IgD-negative memory B cell (primary cell): ENCODE data around the gene ACAD9. TPM values are rescaled to one million over a fixed set of nuclear protein-coding genes. Genes with fewer than 3 reads are reported as not detected.
A peak's percentile ranks its signal among the peaks of the same experiment; 100 is the strongest.
"Not testable (repeated sequence)": the region's sequence is repeated elsewhere in the genome, so short reads cannot be mapped to it uniquely, and the experiment has no call there.

Experiments used
- H3K27ac Mint-ChIP-seq, 3 donors: one replicate each; pipeline ENCODE4 v1.8.0; 2020 to 2022; ENCODE audit warnings: mild to moderate bottlenecking in 3 of 3, mixed read lengths in 3 of 3, moderate library complexity in 1 of 3
- H3K27me3 Mint-ChIP-seq: one replicate; pipeline ENCODE4 v1.8.0; 2021; ENCODE audit warnings: mixed read lengths
- H3K36me3 Mint-ChIP-seq: one replicate; pipeline ENCODE4 v1.8.0; 2020; ENCODE audit warnings: mild to moderate bottlenecking, mixed read lengths
- H3K4me1 Mint-ChIP-seq, 3 donors: one replicate each; pipeline ENCODE4 v1.8.0; 2020 to 2022; ENCODE audit warnings: mixed read lengths in 3 of 3, mild to moderate bottlenecking in 1 of 3
- H3K4me3 Mint-ChIP-seq, 4 donors: one replicate each; pipeline ENCODE4 v1.8.0; 2020 to 2022; ENCODE audit warnings: mild to moderate bottlenecking in 4 of 4, mixed read lengths in 4 of 4, moderate library complexity in 3 of 4
- H3K9me3 Mint-ChIP-seq, 3 donors: one replicate each; pipeline ENCODE4 v1.8.0; 2020 to 2021; ENCODE audit warnings: mixed read lengths in 3 of 3, mild to moderate bottlenecking in 1 of 3
- polyA plus RNA-seq: library from polyadenylated mRNA; unstranded; fragments of 300-500 nt; fragmentation: Illumina TruSeq; gene quantifications from one replicate; pipeline ENCODE4 v1.2.3, GENCODE V29; 2021

The ACAD9 gene
- polyA plus RNA-seq, 1 donor from 2014 or later = 14.2 TPM

DNA sequence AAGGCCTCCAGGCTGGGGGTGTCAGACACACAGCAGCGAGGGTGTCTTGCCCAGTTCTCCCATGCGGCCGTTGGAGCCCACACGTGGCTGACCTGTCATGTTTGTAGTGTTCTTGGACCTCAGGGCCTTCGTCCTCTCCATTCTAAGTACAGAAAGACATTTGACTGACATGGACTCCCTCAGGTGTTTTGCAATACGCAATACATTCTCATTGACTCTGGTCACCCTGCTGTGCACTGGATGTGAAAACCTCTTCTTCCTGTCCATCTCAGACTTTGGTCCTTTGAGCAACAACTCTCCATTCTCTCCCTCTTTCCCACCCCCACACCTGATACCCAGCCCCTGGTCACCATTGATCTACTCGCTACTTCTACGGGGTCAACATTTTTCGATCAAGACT is 28.9 kb upstream of the ACAD9 start:
- no peaks in the 10 kb centered on the region for H3K27me3 Mint-ChIP-seq
- peaks cover 2% of the 10 kb centered on the region for H3K36me3 Mint-ChIP-seq
- peaks cover 0 to 4% (median 3%) of the 10 kb centered on the region in 3 donors for H3K4me1 Mint-ChIP-seq
- H3K27ac Mint-ChIP-seq = no peak overlapping the region
- peaks cover 3 to 18% (median 10%) of the 10 kb centered on the region in 3 donors for H3K9me3 Mint-ChIP-seq
- H3K4me3 Mint-ChIP-seq = no peak overlapping the region

- Mint-ChIP-seq H3K27me3 (no peaks in the 10 kb centered on the region), H3K36me3 (peaks cover 4% of the 10 kb centered on the region), H3K27ac (no peak overlapping the region), H3K4me1 (no peaks in the 10 kb centered on the region), H3K4me3 (no peak overlapping the region), H3K9me3 (peaks cover 3 to 20% (median 10%) of the 10 kb centered on the region in 3 donors)
These were observed 27.8 kb upstream of the ACAD9 start for GRCh38 chr3:128851601-128852000.

DNA sequence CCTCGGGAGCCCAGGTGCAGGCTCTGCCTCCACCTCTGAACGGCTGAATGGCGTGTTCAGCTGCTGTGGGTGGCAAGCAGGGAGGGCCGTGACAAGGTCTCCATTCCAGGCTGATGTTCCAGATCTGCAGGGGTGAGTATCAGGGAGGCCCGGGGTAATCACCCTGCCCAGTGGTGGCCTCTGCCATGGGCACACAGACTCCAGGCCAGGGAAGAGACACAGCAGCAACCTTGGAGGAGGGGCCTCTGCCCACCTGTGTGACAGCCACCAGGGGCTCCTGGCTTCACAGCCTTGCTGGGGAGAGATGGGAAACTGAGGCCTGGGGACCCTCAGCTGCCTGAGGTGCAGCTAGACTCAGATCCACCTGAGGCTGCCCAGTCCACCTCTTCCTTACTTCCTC is 25.6 kb upstream of the ACAD9 start:
- Mint-ChIP-seq H3K27ac (no peak overlapping the region), H3K36me3 (peaks cover 4% of the 10 kb centered on the region), H3K27me3 (no peaks in the 10 kb centered on the region), H3K4me3 (no peak overlapping the region), H3K4me1 (no peaks in the 10 kb centered on the region), H3K9me3 (peaks cover 3 to 23% (median 14%) of the 10 kb centered on the region in 3 donors)

- Mint-ChIP-seq H3K27me3 (no peaks in the 10 kb centered on the region), H3K27ac (no peak overlapping the region), H3K36me3 (peaks cover 4% of the 10 kb centered on the region), H3K4me1 (no peaks in the 10 kb centered on the region), H3K9me3 (peaks cover 3 to 28% (median 20%) of the 10 kb centered on the region in 3 donors), H3K4me3 (no peak overlapping the region)
These were observed 24.9 kb upstream of the ACAD9 start for GRCh38 chr3:128854475-128854874.

DNA sequence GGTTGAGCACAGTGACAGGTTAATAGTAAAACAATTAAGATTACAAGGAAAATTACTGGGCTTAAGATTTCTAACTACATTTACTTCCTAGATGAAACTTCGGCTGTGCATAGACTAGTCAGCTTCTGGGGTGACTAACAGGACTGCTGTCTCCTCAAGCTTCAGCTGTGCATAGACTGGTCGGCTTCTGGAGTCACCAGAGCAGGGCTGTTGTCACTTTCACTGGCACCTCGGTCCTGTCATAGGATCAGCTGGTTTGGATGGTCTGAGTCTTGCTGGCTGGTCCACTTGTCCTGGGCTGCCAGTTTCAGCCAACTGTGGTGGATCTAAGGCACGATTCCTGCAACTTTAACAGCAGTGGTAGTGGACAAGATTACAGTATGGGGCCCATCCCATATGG is 23.9 kb upstream of the ACAD9 start:
- H3K4me3 Mint-ChIP-seq = no peak overlapping the region
- peaks cover 4% of the 10 kb centered on the region for H3K36me3 Mint-ChIP-seq
- H3K27ac Mint-ChIP-seq = no peak overlapping the region
- no peaks in the 10 kb centered on the region for H3K27me3 Mint-ChIP-seq
- peaks cover 5 to 32% (median 29%) of the 10 kb centered on the region in 3 donors for H3K9me3 Mint-ChIP-seq
- no peaks in the 10 kb centered on the region for H3K4me1 Mint-ChIP-seq

DNA sequence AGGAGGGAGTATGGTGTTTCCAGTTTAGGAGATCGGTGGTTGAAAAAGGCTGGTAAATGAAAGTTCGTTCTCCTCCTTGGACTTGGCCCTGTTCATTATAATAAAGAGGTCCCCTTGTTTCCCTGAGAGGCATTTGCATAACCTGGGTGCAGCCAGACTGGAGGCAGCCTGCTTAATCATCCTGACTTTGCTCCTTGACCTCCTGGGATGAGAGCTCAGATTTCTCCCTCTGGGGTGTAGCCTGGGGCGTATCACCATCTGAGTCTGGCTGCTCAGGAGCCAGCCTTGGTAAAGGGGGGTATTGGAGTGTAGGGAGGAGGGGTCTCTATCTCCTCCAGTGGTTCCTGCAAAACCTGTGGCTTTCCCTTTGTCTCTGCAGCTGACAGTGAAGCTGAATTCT is 21.3 kb upstream of the ACAD9 start:
- Mint-ChIP-seq H3K27me3 (no peaks in the 10 kb centered on the region), H3K36me3 (peaks cover 4% of the 10 kb centered on the region), H3K9me3 (peaks cover 7 to 32% (median 31%) of the 10 kb centered on the region in 3 donors), H3K4me1 (no peaks in the 10 kb centered on the region), H3K4me3 (no peak overlapping the region), H3K27ac (no peak overlapping the region)

DNA sequence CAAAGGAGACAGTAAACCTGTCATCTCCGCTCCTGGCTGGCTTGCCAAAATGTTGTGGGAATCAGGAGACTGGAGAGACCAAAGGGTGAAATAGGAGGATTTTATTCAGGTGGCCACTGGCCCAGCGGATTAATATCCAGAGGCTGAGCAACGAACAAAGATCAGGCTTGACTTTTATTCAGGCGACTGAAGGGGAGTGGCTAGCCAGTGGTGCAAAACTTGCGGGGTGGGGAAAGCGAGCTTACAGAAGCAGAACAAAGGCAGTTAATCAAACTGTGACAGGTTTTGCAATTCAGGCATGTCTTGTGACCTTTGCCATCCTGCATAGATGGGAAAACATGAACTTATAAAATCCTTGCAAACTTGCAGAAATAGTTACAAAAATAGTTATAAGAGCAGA is 19.8 kb upstream of the ACAD9 start:
- Mint-ChIP-seq H3K27me3 (no peaks in the 10 kb centered on the region), H3K27ac (peak overlapping the region in 1 of 3 donors; percentile 39), H3K4me1 (no peaks in the 10 kb centered on the region), H3K36me3 (peaks cover 3% of the 10 kb centered on the region), H3K9me3 (peaks cover 4 to 26% (median 22%) of the 10 kb centered on the region in 3 donors), H3K4me3 (no peak overlapping the region)

DNA sequence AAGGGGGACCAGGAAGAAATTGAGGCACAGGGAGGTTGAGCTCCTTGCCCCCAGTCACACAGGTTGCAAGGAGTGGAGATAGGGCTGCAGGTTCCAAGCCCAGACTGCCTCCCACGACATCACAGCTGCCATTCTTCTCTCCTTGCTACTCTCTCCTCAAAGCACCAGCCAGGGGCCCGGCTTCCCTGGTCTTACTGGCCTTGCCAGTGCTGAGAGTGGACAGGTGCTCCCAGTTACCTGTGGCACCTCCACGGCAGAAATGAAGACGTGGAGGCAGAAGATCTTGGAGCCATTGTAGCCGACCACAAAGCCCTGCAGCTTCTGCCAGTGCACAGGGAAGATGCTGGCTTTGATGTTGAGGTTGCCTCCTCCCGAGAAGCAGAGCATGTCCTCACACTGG is 17.9 kb upstream of the ACAD9 start:
- Mint-ChIP-seq H3K27ac (no peak overlapping the region), H3K27me3 (no peaks in the 10 kb centered on the region), H3K4me1 (no peaks in the 10 kb centered on the region), H3K36me3 (no peaks in the 10 kb centered on the region), H3K9me3 (peaks cover 4 to 21% (median 12%) of the 10 kb centered on the region in 3 donors), H3K4me3 (no peak overlapping the region)

GRCh38 chr3:128863560-128863959 is 15.9 kb upstream of the ACAD9 start:
- H3K9me3 Mint-ChIP-seq = peaks cover 4 to 20% (median 12%) of the 10 kb centered on the region in 3 donors
- H3K4me3 Mint-ChIP-seq = no peak overlapping the region
- peak overlapping the region in 1 of 3 donors; percentile 85 for H3K27ac Mint-ChIP-seq

GRCh38 chr3:128864351-128864811 is 15.0 kb upstream of the ACAD9 start:
- H3K9me3 Mint-ChIP-seq = peaks cover 4 to 12% (median 5%) of the 10 kb centered on the region in 3 donors

More at GRCh38 chr3:128863560-128863959, 15.9 kb upstream of the ACAD9 start:
- Mint-ChIP-seq H3K27me3 (no peaks in the 10 kb centered on the region), H3K4me1 (no peaks in the 10 kb centered on the region), H3K36me3 (no peaks in the 10 kb centered on the region)

GRCh38 chr3:128864849-128865804 is 14.3 kb upstream of the ACAD9 start:
- H3K36me3 Mint-ChIP-seq, H3K4me3 Mint-ChIP-seq, H3K9me3 Mint-ChIP-seq, H3K4me1 Mint-ChIP-seq, H3K27me3 Mint-ChIP-seq, H3K27ac Mint-ChIP-seq: not testable (repeated sequence)

More at GRCh38 chr3:128864351-128864811, 15.0 kb upstream of the ACAD9 start:
- no peak overlapping the region for H3K4me3 Mint-ChIP-seq
- H3K27ac Mint-ChIP-seq = no peak overlapping the region
- no peaks in the 10 kb centered on the region for H3K27me3 Mint-ChIP-seq
- H3K36me3 Mint-ChIP-seq = no peaks in the 10 kb centered on the region
- H3K4me1 Mint-ChIP-seq = no peaks in the 10 kb centered on the region

- H3K27ac Mint-ChIP-seq = peak overlapping the region in 1 of 3 donors; percentile 72
- no peaks in the 10 kb centered on the region for H3K36me3 Mint-ChIP-seq
- H3K27me3 Mint-ChIP-seq = no peaks in the 10 kb centered on the region
- H3K4me1 Mint-ChIP-seq = no peaks in the 10 kb centered on the region
- no peaks in the 10 kb centered on the region for H3K9me3 Mint-ChIP-seq
- no peak overlapping the region for H3K4me3 Mint-ChIP-seq
These were observed 12.0 kb upstream of the ACAD9 start for GRCh38 chr3:128867200-128868125.

- no peak overlapping the region for H3K4me3 Mint-ChIP-seq
- no peaks in the 10 kb centered on the region for H3K36me3 Mint-ChIP-seq
- no peak overlapping the region for H3K27ac Mint-ChIP-seq
- no peaks in the 10 kb centered on the region for H3K4me1 Mint-ChIP-seq
- H3K9me3 Mint-ChIP-seq = no peaks in the 10 kb centered on the region
- no peaks in the 10 kb centered on the region for H3K27me3 Mint-ChIP-seq
These were observed 9.1 kb upstream of the ACAD9 start for GRCh38 chr3:128870347-128870746.

- H3K4me3 Mint-ChIP-seq = no peak overlapping the region
- no peaks in the 10 kb centered on the region for H3K36me3 Mint-ChIP-seq
- H3K9me3 Mint-ChIP-seq = no peaks in the 10 kb centered on the region
- H3K4me1 Mint-ChIP-seq = no peaks in the 10 kb centered on the region
- no peak overlapping the region for H3K27ac Mint-ChIP-seq
- H3K27me3 Mint-ChIP-seq = no peaks in the 10 kb centered on the region
These were observed 7.1 kb upstream of the ACAD9 start for GRCh38 chr3:128872282-128872681.

DNA sequence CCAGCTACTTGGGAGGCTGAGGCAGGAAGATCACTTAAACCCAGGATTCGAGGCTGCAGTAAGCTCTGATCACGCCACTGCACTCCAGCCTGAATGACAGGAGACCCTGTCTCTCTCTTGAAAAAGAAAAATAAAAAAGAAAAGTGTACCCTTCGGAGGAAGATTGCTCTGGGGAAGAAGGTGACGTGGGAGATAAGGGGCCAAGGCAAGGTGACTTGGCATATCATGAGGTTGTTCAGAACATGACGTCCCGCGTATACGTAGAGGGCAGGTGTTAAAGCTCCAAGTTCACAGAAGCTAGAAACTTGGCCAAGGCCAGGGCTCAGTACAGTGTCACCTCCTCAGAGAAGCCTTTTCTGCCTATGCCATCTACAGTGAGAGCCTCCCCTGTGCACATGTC is 6.7 kb upstream of the ACAD9 start:
- no peaks in the 10 kb centered on the region for H3K27me3 Mint-ChIP-seq
- no peak overlapping the region for H3K4me3 Mint-ChIP-seq
- peaks cover 0 to 2% (median under 1%) of the 10 kb centered on the region in 3 donors for H3K4me1 Mint-ChIP-seq
- H3K27ac Mint-ChIP-seq = peak overlapping the region in 2 of 3 donors; percentile 34 to 77
- H3K36me3 Mint-ChIP-seq = no peaks in the 10 kb centered on the region
- H3K9me3 Mint-ChIP-seq = no peaks in the 10 kb centered on the region
